ENCODE data around the gene ASB8.

The ASB8 gene

DNA sequence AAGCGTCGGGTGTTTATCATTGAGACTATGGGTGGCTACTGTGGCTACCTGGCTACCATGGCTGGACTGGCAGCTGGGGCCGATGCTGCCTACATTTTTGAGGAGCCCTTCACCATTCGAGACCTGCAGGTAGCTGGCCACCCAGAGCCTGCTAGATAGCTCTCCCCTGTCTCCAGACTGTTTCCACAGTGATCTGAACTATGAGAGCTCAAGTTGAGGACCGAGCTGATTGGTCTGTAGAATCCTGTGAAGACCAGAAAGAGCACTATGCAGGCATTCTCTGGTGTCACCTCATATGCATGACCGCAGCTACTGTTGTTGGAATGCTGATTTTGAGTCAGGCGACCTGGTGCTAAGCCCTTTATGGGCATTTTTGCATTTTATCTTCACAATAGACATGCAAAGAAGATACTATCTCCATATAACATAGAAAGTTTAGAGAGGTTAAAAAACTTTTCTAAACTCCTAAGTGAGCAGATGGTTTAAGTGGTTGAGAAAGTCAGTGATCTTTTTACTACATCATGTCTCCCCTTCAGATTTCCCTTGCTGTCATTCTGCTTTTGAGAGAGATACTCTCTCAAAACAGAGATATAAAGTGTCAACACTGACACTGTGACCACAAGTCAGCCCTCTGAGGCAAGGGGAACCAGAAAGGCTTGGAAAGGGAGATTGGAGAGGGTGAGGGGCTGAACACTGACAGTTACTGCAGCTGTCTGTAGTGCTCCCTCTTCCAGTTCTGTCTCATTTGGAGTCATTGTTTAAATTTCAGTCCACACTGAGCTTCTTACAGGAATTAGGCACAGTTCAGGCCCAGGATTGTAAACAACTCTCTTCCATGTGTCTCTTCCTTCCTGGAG is 14.3 kb downstream of the ASB8 start:
- peaks cover 3% of the 10 kb centered on the region for H3K79me1 ChIP-seq (replicated peaks; ENCODE audit: low read length, poor library complexity, severe bottlenecking)
- H4K91ac ChIP-seq (ENCODE audit: low read length), result no peak overlapping the region
- 97% methylated on average over 6 of the region's 7 CpGs for WGBS

DNA sequence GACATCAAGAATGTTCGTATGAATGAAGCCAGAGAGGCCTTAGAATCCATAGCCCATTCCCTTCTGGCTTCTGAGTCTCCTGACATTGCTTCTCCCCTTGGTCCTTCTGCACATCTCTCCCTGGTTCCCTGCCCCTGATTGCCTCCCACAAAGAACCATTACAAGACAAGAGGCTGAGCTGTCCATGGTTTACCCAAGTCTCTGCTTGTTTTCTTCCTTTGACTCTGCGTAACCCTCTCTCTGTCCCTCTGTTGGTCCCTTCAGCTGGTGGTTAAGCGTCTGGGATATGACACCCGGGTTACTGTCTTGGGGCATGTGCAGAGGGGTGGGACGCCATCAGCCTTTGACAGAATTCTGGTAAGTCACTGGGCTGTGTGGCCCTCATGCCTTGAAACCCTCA is 22.3 kb downstream of the ASB8 start:
- H2BK15ac ChIP-seq (ENCODE audit: low read depth, poor library complexity, severe bottlenecking), result no peak overlapping the region

More for the DNA sequence above, 14.3 kb downstream of the ASB8 start:
- no peak overlapping the region for H2AK5ac ChIP-seq (ENCODE audit: low read length, severe bottlenecking)
- H2AFZ ChIP-seq (ENCODE audit: low read depth, low read length), result no peak overlapping the region
- no peak overlapping the region for H3K14ac ChIP-seq (ENCODE audit: low read length in 2 of 2)
- no peak overlapping the region for H4K8ac ChIP-seq (ENCODE audit: low read length)
- no peaks in the 10 kb centered on the region for H3K9me3 ChIP-seq (ENCODE audit: control insufficient read depth, low read length)
- H3K23ac ChIP-seq (ENCODE audit: low read length in 2 of 2), result no peak overlapping the region
- no peak overlapping the region for H3K27ac ChIP-seq (ENCODE audit: low read length, poor library complexity, severe bottlenecking)
- H3K36me3 ChIP-seq (ENCODE audit: control insufficient read depth in 1 of 2, insufficient read depth in 2 of 2, low read depth in 1 of 2, low read length in 2 of 2), result peaks cover 59 to 97% of the 10 kb centered on the region in 2 experiments
- H2BK5ac ChIP-seq (ENCODE audit: low read depth, low read length, poor library complexity, severe bottlenecking), result no peak overlapping the region
- H2BK12ac ChIP-seq (ENCODE audit: low read length in 2 of 2), result no peak overlapping the region
- no peak overlapping the region for H3K4ac ChIP-seq (ENCODE audit: low read depth in 1 of 2, low read length in 2 of 2)
- H3K9ac ChIP-seq (ENCODE audit: low read length), result no peak overlapping the region
- H3K18ac ChIP-seq (ENCODE audit: low read depth in 1 of 2, low read length in 2 of 2), result no peak overlapping the region
- no peak overlapping the region for H3K4me3 ChIP-seq (ENCODE audit: insufficient read depth in 1 of 2, low read depth in 1 of 2, low read length in 2 of 2)
- H3K4me1 ChIP-seq (ENCODE audit: control insufficient read depth, insufficient read depth, low read depth, low read length), result no peaks in the 10 kb centered on the region
- no peak overlapping the region for H3K4me2 ChIP-seq (ENCODE audit: low read length, poor library complexity, severe bottlenecking)
- H3K27me3 ChIP-seq (ENCODE audit: control insufficient read depth in 1 of 2, insufficient read depth in 1 of 2, low read length in 2 of 2), result no peaks in the 10 kb centered on the region
- H2BK15ac ChIP-seq (ENCODE audit: low read depth, poor library complexity, severe bottlenecking), result no peak overlapping the region
- DNase-seq, result no peak
- H2BK120ac ChIP-seq (ENCODE audit: low read depth, low read length), result no peak overlapping the region

DNA sequence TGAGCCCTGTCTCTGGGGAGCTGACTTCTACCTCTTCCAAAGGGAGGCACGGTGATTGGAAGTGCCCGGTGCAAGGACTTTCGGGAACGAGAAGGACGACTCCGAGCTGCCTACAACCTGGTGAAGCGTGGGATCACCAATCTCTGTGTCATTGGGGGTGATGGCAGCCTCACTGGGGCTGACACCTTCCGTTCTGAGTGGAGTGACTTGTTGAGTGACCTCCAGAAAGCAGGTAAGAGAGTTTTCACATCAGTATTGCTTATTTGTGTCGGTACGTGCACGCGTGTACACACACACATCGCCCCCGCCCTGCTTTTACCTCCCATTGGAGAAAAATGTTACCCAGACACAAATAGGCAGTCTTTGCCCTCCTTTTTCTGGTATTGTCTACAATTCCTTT is 24.5 kb downstream of the ASB8 start:
- Histone ChIP-seq H2BK15ac (ENCODE audit: low read depth, poor library complexity, severe bottlenecking) (no peak overlapping the region), H3K4me3 (ENCODE audit: insufficient read depth in 1 of 2, low read depth in 1 of 2, low read length in 2 of 2) (no peak overlapping the region), H4K8ac (ENCODE audit: low read length) (no peak overlapping the region), H3K18ac (ENCODE audit: low read depth in 1 of 2, low read length in 2 of 2) (no peak overlapping the region), H3K27me3 (ENCODE audit: control insufficient read depth in 1 of 2, insufficient read depth in 1 of 2, low read length in 2 of 2) (no peaks in the 10 kb centered on the region), H3K27ac (ENCODE audit: low read length, poor library complexity, severe bottlenecking) (no peak overlapping the region), H2AFZ (ENCODE audit: low read depth, low read length) (no peak overlapping the region), H3K14ac (ENCODE audit: low read length in 2 of 2) (no peak overlapping the region), H4K91ac (ENCODE audit: low read length) (no peak overlapping the region), H3K23ac (ENCODE audit: low read length in 2 of 2) (no peak overlapping the region), H3K9me3 (ENCODE audit: control insufficient read depth, low read length) (no peaks in the 10 kb centered on the region), H2AK5ac (ENCODE audit: low read length, severe bottlenecking) (no peak overlapping the region), H3K4me1 (ENCODE audit: control insufficient read depth, insufficient read depth, low read depth, low read length) (no peaks in the 10 kb centered on the region), H3K36me3 (ENCODE audit: control insufficient read depth in 1 of 2, insufficient read depth in 2 of 2, low read depth in 1 of 2, low read length in 2 of 2) (peaks cover 41 to 91% of the 10 kb centered on the region in 2 experiments), H3K79me1 (replicated peaks; ENCODE audit: low read length, poor library complexity, severe bottlenecking) (peaks cover 12% of the 10 kb centered on the region), H3K4ac (ENCODE audit: low read depth in 1 of 2, low read length in 2 of 2) (no peak overlapping the region), H3K9ac (ENCODE audit: low read length) (no peak overlapping the region), H2BK120ac (ENCODE audit: low read depth, low read length) (no peak overlapping the region), H2BK5ac (ENCODE audit: low read depth, low read length, poor library complexity, severe bottlenecking) (no peak overlapping the region), H2BK12ac (ENCODE audit: low read length in 2 of 2) (no peak overlapping the region), H3K4me2 (ENCODE audit: low read length, poor library complexity, severe bottlenecking) (no peak overlapping the region)
- DNase-seq, result no peak
- 96% methylated on average over 14 of the region's 14 CpGs for WGBS

More for the DNA sequence above, 22.3 kb downstream of the ASB8 start:
- Histone ChIP-seq H3K4me2 (ENCODE audit: low read length, poor library complexity, severe bottlenecking) (no peak overlapping the region), H3K27ac (ENCODE audit: low read length, poor library complexity, severe bottlenecking) (no peak overlapping the region), H2BK5ac (ENCODE audit: low read depth, low read length, poor library complexity, severe bottlenecking) (no peak overlapping the region), H2BK120ac (ENCODE audit: low read depth, low read length) (no peak overlapping the region), H2AK5ac (ENCODE audit: low read length, severe bottlenecking) (no peak overlapping the region), H3K4me1 (ENCODE audit: control insufficient read depth, insufficient read depth, low read depth, low read length) (no peaks in the 10 kb centered on the region), H3K9me3 (ENCODE audit: control insufficient read depth, low read length) (no peaks in the 10 kb centered on the region), H3K27me3 (ENCODE audit: control insufficient read depth in 1 of 2, insufficient read depth in 1 of 2, low read length in 2 of 2) (no peaks in the 10 kb centered on the region), H4K8ac (ENCODE audit: low read length) (no peak overlapping the region), H4K91ac (ENCODE audit: low read length) (no peak overlapping the region), H3K79me1 (replicated peaks; ENCODE audit: low read length, poor library complexity, severe bottlenecking) (peaks cover 7% of the 10 kb centered on the region), H2BK12ac (ENCODE audit: low read length in 2 of 2) (no peak overlapping the region), H3K9ac (ENCODE audit: low read length) (no peak overlapping the region), H3K4me3 (ENCODE audit: insufficient read depth in 1 of 2, low read depth in 1 of 2, low read length in 2 of 2) (no peak overlapping the region), H3K14ac (ENCODE audit: low read length in 2 of 2) (no peak overlapping the region), H3K36me3 (ENCODE audit: control insufficient read depth in 1 of 2, insufficient read depth in 2 of 2, low read depth in 1 of 2, low read length in 2 of 2) (peaks cover 57 to 93% of the 10 kb centered on the region in 2 experiments), H3K18ac (ENCODE audit: low read depth in 1 of 2, low read length in 2 of 2) (no peak overlapping the region), H3K23ac (ENCODE audit: low read length in 2 of 2) (no peak overlapping the region), H3K4ac (ENCODE audit: low read depth in 1 of 2, low read length in 2 of 2) (no peak overlapping the region), H2AFZ (ENCODE audit: low read depth, low read length) (no peak overlapping the region)
- DNase-seq, result no peak
- 96% methylated on average over 5 of the region's 5 CpGs for WGBS

DNA sequence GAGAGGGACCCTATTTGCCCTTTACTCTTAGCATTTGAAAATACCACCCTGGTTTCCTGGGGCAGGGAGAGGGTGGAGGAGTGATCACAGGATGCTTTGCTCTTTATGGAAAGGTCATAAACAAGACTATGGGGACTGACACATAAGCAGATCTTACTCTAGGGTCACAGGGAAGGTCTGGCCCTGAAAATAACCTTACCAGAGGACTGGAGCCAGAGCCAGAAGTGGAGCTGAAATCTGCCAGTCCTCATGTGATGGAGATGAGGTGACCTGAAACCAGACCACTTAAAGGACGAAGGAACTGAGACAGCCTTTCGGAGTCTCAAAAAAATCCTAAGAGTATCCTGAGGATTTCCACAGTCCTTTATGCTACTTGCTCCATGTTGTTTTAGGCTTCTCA is 25.8 kb downstream of the ASB8 start:
- H2BK120ac ChIP-seq (ENCODE audit: low read depth, low read length), result no peak overlapping the region
- no peak overlapping the region for H3K4ac ChIP-seq (ENCODE audit: low read depth in 1 of 2, low read length in 2 of 2)
- no peak overlapping the region for H3K27ac ChIP-seq (ENCODE audit: low read length, poor library complexity, severe bottlenecking)
- H2BK5ac ChIP-seq (ENCODE audit: low read depth, low read length, poor library complexity, severe bottlenecking), result no peak overlapping the region
- no peaks in the 10 kb centered on the region for H3K9me3 ChIP-seq (ENCODE audit: control insufficient read depth, low read length)
- H3K14ac ChIP-seq (ENCODE audit: low read length in 2 of 2), result no peak overlapping the region
- no peak overlapping the region for H2BK15ac ChIP-seq (ENCODE audit: low read depth, poor library complexity, severe bottlenecking)
- no peak overlapping the region for H2AFZ ChIP-seq (ENCODE audit: low read depth, low read length)
- H3K79me1 ChIP-seq (replicated peaks; ENCODE audit: low read length, poor library complexity, severe bottlenecking), result peaks cover 21% of the 10 kb centered on the region
- H3K4me1 ChIP-seq (ENCODE audit: control insufficient read depth, insufficient read depth, low read depth, low read length), result no peaks in the 10 kb centered on the region
- no peak overlapping the region for H3K4me2 ChIP-seq (ENCODE audit: low read length, poor library complexity, severe bottlenecking)
- H3K27me3 ChIP-seq (ENCODE audit: control insufficient read depth in 1 of 2, insufficient read depth in 1 of 2, low read length in 2 of 2), result no peaks in the 10 kb centered on the region
- H3K4me3 ChIP-seq (ENCODE audit: insufficient read depth in 1 of 2, low read depth in 1 of 2, low read length in 2 of 2), result no peak overlapping the region
- H3K9ac ChIP-seq (ENCODE audit: low read length), result no peak overlapping the region
- no peak overlapping the region for H2BK12ac ChIP-seq (ENCODE audit: low read length in 2 of 2)
- 91% methylated on average over 2 of the region's 2 CpGs for WGBS
- H3K18ac ChIP-seq (ENCODE audit: low read depth in 1 of 2, low read length in 2 of 2), result no peak overlapping the region
- no peak overlapping the region for H4K8ac ChIP-seq (ENCODE audit: low read length)
- DNase-seq, result no peak
- no peak overlapping the region for H3K23ac ChIP-seq (ENCODE audit: low read length in 2 of 2)
- H4K91ac ChIP-seq (ENCODE audit: low read length), result no peak overlapping the region
- H2AK5ac ChIP-seq (ENCODE audit: low read length, severe bottlenecking), result no peak overlapping the region
- H3K36me3 ChIP-seq (ENCODE audit: control insufficient read depth in 1 of 2, insufficient read depth in 2 of 2, low read depth in 1 of 2, low read length in 2 of 2), result peaks cover 37 to 96% of the 10 kb centered on the region in 2 experiments
